Omental fat pad (tissue), 4 donors: ENCODE data around the gene ERICH6B. TPM values are rescaled to one million over a fixed set of nuclear protein-coding genes. Genes with fewer than 3 reads are reported as not detected.
"Not testable (repeated sequence)": the region's sequence is repeated elsewhere in the genome, so short reads cannot be mapped to it uniquely, and the experiment has no call there.

Experiments used
- ATAC-seq: fragments of 150-250 bp; one replicate; pipeline ENCODE4 v1.9.1; 2016; ENCODE audit warnings: mild to moderate bottlenecking, moderate library complexity; ENCODE audit not compliant: low FRiP score
- DNase-seq: peaks from one replicate; pipeline ENCODE4 v3.0.0-alpha.2; 2019; ENCODE audit warnings: low spot score
- total RNA-seq, 4 donors: library from RNA; depleted of rRNA; stranded (reverse); fragments of >200 nt; gene quantifications; one replicate each; pipeline ENCODE4 v1.1.0, GENCODE V29; 2016
- TF ChIP-seq, protein P1 (sequence below), 3 donors: fragments of 450-650 bp; IDR thresholded peaks; one replicate each; pipeline ENCODE4 v1.5.1; 2016 to 2017; ENCODE audit warnings: antibody characterized with exemption in 3 of 3, mild to moderate bottlenecking in 3 of 3, moderate library complexity in 2 of 3

Gene ERICH6B
- not detected for total RNA-seq

DNA sequence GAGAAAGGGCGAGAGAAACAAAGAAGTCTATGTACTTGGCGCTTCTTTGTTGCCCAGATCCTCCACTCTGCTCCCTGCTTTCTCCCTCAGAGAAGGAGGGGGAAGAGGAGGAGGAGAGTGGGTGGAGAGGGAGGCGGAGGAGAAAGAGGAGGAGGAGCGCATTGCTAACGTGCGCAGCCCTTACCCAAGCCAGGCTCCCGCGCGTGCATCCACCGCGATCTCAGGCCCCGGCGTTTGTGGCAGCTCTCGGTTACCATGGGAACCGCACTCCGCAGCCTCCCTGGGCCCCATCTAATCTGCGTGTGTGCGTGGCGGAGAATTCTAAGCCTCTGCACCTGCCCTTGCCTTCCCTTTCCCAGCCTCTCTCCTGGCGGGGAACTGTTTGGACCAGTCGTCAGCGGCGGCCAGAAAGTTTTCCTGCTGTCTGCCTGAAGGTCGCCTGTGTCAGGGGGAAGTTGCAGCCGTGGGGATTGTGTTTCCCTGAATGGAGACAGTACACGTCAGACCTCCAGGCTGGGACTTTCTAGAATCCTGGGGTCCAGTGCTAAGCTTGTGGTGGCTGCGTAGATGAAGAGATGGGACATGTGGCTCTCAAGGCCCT is at the start of gene ERICH6B:
ERICH6B (minus strand) TSS at position 239 of the 601 bp plus-strand sequence. CDS start 18,734 bp downstream, outside the sequence.
- ATAC-seq = peak; percentile 66
- TF ChIP-seq, protein P1, sequence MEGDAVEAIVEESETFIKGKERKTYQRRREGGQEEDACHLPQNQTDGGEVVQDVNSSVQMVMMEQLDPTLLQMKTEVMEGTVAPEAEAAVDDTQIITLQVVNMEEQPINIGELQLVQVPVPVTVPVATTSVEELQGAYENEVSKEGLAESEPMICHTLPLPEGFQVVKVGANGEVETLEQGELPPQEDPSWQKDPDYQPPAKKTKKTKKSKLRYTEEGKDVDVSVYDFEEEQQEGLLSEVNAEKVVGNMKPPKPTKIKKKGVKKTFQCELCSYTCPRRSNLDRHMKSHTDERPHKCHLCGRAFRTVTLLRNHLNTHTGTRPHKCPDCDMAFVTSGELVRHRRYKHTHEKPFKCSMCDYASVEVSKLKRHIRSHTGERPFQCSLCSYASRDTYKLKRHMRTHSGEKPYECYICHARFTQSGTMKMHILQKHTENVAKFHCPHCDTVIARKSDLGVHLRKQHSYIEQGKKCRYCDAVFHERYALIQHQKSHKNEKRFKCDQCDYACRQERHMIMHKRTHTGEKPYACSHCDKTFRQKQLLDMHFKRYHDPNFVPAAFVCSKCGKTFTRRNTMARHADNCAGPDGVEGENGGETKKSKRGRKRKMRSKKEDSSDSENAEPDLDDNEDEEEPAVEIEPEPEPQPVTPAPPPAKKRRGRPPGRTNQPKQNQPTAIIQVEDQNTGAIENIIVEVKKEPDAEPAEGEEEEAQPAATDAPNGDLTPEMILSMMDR (IDR thresholded peaks at IDR 0.05) = no peak
- no peak for DNase-seq

DNA sequence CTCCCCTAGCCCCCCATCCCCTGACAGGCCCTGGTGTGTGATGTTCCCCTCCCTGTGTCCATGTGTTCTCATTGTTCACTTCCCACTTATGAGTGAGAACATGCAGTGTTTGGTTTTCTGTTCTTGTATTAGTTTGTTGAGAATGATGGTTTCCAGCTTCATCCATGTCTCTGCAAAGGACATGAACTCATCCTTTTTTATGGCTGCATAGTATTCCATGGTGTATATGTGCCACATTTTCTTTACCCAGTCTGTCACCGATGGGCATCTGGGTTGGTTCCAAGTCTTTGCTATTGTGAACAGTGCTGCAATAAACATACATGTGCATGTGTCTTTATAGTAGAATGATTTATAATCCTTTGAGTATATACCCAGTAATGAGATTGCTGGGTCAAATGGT is 47.4 kb upstream of the ERICH6B start:
- DNase-seq, ATAC-seq: not testable (repeated sequence)

DNA sequence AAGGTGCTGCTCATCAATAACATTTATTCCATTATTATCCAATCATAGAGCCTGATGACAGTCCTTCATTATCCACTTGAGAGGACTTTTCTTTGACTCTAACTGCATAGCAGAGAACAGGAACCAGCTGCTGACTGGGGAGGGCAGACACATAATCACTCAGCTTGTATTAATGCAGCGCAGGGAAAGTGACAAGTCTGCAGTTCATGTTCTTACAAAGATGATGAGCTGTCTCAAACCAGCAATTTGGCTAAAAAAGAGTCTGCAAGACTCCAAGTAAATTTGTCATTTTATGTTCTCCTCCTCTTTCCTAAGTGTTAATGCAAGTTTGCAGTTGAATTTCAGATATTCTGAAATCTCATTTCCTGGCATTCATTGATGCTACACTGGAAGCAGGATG is 46.6 kb upstream of the ERICH6B start:
- DNase-seq (no peak), ATAC-seq (no peak)
- TF ChIP-seq, protein P1 (IDR thresholded peaks at IDR 0.05) = no peak

DNA sequence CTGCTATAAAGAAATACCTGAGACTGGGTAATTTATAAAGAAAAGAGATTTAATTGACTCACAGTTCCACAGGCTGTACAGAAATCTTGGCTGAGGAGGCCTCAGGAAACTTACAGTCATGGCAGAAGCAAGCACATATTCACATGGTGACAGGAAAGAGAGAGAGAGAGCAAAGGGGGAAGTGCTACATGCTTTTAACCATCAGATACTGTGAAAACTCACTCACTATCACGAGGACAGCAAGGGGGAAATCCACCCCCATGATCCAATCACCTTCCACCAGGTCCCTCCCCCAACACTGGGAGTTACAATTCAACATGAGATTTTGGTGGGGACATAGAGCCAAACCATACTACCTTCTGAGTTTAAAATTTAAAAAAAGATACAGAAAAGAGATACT is 44.9 kb upstream of the ERICH6B start:
- ATAC-seq, DNase-seq: not testable (repeated sequence)

DNA sequence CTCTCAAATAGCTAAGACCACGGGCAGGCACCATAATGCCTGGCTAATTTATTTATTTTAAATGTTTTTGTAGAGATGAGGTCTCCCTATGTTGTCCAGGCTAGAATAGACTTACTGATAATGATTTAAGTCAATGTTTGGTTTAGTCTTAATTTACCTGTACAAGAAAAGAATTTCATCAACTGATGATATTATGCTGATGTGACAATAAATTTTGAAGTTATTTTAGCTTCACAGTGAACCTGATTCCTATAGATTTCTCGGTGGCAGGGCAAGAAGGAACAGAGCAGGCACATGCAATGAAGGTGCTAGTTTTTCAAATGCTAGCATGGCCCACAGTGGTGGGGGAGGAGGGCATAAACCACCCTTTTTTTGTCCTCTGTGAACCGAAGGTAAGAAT is 44.0 kb upstream of the ERICH6B start:
- ATAC-seq (no peak), DNase-seq (no peak)
- TF ChIP-seq, protein P1 (IDR thresholded peaks at IDR 0.05) = no peak

DNA sequence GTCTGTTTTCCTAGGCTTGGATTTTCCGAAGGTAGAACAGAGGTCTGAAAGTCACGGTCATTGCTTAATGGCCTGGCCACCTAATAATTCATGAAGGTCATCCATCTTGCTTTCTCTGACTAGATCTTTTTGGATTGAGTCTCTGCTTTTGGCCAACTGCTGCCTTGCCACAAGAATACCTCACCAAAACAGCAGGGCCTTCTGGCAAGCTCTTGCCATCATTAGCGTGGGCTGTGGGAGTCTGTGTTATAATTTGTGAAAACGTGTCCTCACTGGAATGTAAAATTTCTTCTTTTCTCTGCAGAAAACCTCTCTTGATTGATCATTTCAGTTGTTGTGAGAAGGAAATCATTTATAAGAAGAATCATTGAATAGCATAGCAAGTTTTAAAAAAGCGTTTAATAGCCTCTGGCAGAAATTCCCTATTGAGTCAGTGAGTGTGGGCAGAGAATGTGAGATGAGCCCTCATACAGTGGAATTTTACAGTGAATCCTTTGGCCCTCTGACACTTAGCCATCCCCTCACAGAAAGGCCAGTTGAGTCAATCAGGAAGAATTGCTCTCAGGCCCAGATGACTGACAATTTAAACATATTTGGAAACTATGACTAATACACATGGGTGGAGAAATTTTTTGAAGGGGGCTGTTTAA is 43.2 kb upstream of the ERICH6B start:
- DNase-seq (no peak), ATAC-seq (peak; percentile 92)
- TF ChIP-seq, protein P1 (IDR thresholded peaks at IDR 0.05) = no peak

DNA sequence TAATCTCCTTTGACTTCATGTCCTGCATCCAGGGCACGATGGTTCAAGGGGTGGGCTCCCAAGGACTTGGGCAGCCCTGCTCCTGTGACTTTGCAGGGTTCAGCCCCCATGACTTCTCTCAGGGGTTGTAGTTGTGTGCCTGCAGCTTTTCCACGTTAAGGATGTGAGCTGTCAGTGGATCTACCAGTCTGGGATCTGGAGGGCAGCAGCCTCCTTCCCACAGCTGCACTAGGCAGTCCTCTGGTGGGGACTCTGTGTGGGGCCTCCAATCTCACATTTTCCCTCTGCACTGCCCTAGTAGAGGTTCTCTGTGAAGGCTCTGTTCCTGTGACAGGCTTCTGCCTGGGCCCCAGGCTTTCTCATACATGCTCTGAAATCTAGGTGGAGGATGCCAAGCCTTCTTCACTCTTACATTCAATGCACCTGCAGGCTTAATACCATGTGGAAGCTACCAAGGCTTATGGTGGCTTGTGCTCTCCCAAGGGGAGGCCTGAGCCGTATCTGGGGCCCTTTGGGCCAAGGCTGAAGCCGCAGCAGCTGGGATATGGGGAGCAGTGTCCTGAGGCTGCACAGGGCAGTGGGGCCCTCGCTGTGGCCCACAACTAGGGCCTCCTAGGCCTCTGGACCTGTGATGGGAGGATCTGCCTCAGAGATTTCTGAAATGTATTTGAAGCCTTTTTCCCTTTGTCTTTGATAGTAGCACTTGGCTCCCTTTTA is 39.3 kb upstream of the ERICH6B start:
- TF ChIP-seq, protein P1 (IDR thresholded peaks at IDR 0.05) = no peak
- no peak for DNase-seq

DNA sequence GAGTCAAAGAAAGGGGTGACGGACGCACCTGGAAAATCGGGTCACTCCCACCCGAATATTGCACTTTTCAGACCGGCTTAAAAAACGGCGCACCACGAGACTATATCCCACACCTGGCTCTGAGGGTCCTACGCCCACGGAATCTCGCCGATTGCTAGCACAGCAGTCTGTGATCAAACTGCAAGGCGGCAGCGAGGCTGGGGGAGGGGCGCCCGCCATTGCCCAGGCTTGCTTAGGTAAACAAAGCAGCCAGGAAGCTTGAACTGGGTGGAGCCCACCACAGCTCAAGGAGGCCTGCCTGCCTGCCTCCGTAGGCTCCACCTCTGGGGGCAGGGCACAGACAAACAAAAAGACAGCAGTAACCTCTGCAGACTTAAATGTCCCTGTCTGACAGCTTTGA is 29.7 kb upstream of the ERICH6B start:
- ATAC-seq = not testable (repeated sequence)

More for the DNA sequence above, 39.3 kb upstream of the ERICH6B start:
- no peak for ATAC-seq

DNA sequence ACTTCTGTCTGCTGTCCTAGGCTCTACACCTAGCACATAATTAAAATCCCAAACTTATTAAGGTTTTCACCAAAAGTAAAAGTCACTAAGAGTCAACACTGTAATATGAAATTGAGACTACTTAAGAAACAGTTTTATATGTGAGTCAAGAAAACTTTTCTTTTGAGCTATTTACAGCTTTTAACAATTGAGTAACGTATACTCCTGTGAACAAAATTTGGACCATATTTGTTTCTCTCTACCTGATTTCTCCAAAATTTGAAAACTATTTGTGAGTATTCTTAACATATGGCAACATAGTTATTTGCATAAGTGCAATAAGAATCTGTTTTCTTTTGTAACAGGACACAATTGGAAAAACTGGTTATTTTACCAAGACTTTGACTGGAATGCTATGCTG is 26.6 kb upstream of the ERICH6B start:
- not testable (repeated sequence) for ATAC-seq, DNase-seq

More for the DNA sequence above, 29.7 kb upstream of the ERICH6B start:
- not testable (repeated sequence) for DNase-seq

DNA sequence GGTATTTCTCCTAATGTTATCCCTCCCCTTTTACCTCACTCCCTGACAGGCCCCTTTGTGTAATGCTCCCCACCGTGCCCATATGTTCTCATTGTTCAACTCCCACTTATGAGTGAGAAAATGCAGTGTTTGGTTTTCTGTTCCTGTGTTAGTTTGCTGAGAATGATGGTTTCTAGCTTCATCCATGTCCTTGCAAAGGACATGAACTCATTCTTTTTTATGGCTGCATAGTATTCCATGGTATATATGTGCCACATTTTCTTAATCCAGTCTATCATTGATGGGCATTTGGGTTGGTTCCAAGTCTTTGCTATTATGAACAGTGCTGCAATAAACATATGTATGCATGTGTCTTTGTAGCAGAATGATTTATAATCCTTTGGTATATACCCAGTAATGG is 19.8 kb upstream of the ERICH6B start:
- not testable (repeated sequence) for DNase-seq, ATAC-seq
